22Rv1 (cell line): ENCODE measurements around the gene SPIRE2.

Experiments
- CTCF ChIP-seq: fragments of 450-650 bp; IDR thresholded peaks from 2 replicates; pipeline ENCODE4 v1.5.1; 2017; ENCODE audit warnings: mild to moderate bottlenecking
- ZFX ChIP-seq: fragments of 450-650 bp; IDR thresholded peaks from 2 replicates; pipeline ENCODE4 v1.6.1; 2017; ENCODE audit warnings: antibody characterized with exemption, borderline replicate concordance

GRCh38 chr16:89847940-89848297, 19.6 kb downstream of the SPIRE2 start:
- TF ChIP-seq CTCF (no peak), ZFX (no peak)
